Retinal pigment epithelial cell (primary cell): Measurements from ENCODE around the gene PBRM1.

ENCODE experiments used
- DNase-seq: peaks from one replicate; pipeline ENCODE4 v3.0.0-alpha.2; 2010; ENCODE audit warnings: low read depth
- H3K4me3 ChIP-seq: 2 replicates; pipeline ENCODE4 v1.5.1; 2011; ENCODE audit warnings: mild to moderate bottlenecking, low read length, control low read depth, moderate library complexity
- CTCF ChIP-seq: conservative IDR thresholded peaks from 2 replicates; pipeline ENCODE4 v1.5.1; 2011; ENCODE audit warnings: low read depth, low read length, control low read depth, inconsistent platforms

The PBRM1 gene

DNA sequence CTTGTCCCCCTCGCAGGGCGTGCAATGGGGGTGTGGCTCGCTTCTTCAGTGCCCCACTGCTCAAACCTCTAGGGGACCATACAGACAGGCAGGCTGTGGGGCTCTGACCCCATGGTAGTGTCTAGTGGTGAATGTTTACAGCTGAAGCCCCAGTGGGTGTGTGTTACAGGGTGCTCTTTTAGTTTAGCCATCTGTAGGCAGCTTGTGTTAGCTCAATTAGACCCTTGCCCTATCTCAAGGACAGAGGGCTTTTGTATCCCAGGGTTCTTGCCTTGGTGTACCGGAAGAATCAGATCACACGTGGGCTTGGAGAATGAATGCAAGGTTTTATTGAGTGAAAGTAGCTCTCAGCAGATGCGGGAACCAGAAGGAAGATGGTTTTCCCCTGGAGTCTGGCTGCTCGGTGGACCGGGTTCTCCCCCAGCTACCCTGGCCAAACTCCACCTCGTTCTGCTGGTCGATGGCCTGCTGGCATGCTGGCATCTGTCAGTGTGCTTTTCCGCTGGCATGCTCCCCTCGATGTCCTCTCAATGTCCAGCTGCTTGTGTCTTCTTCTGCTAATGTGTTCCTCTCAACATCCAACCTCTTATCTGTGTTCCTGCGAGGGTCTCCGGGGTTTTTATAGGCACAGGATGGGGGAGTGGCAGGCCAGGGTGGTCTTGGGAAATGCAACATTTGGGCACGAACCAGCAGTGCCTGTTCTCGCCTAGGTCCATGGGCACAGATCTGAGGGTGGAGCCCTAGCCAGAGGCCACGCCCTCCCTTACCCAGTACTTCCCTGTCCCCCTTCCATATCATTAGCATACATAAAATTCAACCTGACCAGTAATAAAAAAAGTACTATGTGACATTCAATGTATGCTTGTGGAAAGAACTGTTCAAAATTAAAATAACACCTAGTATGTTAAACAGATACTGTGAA, 26.8 kb upstream of the PBRM1 start:
- no peak overlapping the region for H3K4me3 ChIP-seq
- TF ChIP-seq CTCF = no peak
- DNase-seq = no peak

DNA sequence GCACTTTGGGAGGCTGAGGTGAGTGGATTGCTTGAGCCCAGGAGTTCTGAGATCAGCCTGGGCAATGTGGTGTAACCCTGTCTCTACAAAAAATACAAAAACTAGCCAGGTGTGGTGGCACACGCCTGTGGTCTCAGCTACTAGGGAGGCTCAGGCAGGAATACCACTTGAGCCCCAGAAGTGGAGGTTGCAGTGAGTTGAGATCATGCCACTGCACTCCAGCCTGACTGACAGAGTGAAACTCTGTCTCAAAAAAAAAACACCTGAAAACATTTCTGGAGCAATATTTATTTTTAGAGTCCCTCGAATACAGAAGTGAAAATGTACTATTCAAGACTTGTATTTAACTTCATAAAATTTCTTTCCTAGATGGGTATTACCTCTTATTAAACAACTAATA, 24.8 kb upstream of the PBRM1 start:
- no peak for TF ChIP-seq CTCF
- no peak for DNase-seq
- no peak overlapping the region for H3K4me3 ChIP-seq

- DNase-seq = no peak
- no peak for TF ChIP-seq CTCF
- no peak overlapping the region for H3K4me3 ChIP-seq
Observed at GRCh38 chr3:52707585-52707984, 21.9 kb upstream of the PBRM1 start.

GRCh38 chr3:52705688-52706686, 20.3 kb upstream of the PBRM1 start, which contains the start of the genes GLT8D1 and SPCS1:
Gene GLT8D1, minus strand, starts transcription at chr3:52705791. Its CDS starts 5,331 bp downstream, at chr3:52700460.
Gene SPCS1, plus strand, starts transcription at chr3:52706106. Its CDS starts 141 bp downstream, at chr3:52706247.
- no peak for TF ChIP-seq CTCF
- DNase-seq = peak; percentile 47

DNA sequence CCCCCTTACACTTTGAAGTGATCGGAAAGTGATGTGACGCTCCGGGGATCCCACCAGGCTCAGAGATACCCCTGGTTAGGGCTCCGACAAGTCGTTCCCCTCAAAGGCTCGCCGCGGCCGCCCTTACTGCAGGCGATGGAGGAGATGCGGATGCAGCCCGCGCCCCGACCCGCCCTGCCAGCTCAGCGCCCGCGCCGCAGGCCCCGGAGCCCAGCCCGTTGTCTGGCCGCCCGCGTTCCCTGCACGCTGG, 19.6 kb upstream of the PBRM1 start:
- no peak for DNase-seq
- no peak for TF ChIP-seq CTCF
- peak overlapping the region; percentile 97 for H3K4me3 ChIP-seq

More at GRCh38 chr3:52705688-52706686, 20.3 kb upstream of the PBRM1 start, which contains the start of the genes GLT8D1 and SPCS1:
- peak within 1 kb of the TSS; percentile 97 for H3K4me3 ChIP-seq

DNA sequence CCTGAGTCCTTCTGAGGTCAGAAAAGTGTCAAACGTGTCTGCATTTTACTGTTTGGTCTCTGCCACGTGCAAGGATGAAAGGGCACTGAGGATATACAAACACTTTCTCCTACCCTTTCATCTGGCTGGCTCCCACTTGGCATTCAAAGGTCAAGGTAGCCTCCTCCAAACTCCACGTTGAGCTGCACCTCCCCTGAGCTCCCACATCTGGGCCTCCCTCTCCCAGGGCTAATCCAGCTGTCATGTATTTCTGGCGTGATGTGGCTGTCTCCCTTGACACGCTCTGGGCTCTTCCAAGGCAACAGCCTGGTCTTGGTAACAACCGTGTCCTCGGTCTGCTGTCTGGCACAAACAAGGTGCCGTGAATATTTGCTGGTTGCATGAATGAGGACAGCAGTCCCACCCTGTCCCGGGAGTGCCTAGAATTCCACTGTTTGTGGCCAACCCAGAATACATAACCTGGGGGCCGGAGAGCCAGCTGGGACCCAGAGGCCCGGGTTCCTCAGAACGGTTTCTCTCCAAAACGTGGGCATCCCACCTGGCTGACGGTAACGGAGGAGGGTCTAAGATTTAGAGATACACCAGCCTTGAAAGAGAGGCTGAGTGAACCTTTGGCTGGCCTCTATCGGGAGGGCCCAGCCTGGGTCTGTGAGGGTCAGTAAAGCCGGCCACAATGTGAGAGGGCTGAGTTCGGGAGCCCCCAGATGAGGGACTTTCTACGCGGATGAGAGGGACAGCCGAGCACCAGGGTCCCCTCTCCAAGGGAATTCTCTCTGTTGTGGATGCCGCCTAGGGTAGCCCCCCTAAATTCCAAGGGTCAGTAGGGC, 19.1 kb upstream of the PBRM1 start:
- no peak for TF ChIP-seq CTCF
- no peak for DNase-seq
- peak overlapping the region; percentile 97 for H3K4me3 ChIP-seq
